ENCODE data around the gene CALD1.

The CALD1 gene

DNA sequence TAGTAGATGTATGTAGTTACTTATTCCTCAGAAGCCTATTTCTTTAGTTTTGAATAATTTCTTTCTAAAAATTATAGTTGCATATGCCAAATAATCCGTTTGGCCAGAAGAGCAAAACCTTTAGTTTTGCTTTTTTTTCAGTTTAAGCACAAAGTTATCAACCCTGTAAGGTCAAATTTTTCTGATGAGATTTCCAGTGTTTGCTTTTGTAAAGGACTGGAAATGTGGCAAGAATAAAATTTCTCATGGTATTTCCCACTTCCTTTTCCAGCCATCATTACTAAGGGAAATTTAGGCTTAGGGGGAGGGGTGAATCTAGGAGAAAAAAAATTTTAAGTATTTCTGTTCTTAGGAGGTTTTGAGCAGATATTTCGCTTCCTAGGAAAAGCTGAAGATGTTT, 7.6 kb downstream of the CALD1 start:
- DNase-seq (ENCODE audit: low spot score), result no peak

- no peak for DNase-seq (ENCODE audit: low spot score)
These were observed 8.3 kb downstream of the CALD1 start for GRCh38 chr7:134787720-134788119.

DNA sequence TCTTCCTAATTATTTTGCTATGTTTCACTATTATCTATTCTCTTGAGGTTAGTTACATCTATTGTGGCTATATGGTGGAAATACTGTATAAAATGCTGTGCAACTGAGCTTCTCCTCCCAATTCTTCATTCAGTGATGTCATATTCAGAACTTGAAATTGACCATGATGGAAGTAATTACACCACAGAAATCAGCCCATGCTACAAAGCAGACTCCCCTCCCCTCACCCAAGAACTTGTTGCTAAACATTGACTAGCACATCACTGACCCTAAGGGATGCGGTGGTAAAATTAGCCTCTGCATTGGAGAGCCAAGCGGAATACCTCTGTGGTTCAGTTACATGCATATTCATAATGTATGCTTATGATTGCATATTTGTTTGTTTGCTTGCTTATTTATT, 8.8 kb downstream of the CALD1 start:
- no peak for DNase-seq (ENCODE audit: low spot score)

DNA sequence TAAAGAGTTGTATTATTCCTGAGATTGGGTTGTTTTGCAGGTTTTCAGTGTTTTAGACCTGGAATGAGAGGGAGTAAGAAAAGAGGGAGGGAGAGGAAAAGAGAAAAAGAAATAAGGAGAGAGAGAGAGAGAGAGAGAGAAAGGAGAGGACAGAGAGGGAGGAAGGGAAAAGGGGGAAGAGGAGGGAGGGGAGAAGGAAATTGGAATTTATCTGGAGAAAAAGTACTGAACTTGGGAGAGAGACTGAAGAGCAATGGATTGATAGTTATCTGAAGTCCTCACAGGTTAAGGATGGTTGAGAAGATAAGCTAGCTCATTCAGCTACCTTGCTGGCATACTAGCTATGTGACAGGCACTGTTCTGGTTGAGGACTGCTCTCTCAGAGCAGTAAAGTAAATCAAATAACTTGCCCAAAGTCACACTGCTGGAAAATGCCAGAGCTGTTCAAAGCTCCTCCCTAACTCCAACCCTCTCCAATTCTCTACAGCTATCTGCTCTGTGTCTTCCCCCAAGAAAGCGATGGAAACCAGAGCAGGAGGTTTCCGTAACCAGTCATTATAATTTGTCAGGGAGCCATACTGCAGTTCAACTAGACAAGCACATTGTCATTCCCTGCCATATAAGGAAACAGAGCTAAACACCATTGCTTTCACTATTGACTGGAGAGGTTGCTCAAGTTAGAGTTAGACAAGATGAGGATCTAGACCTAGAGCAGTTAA, 10.7 kb downstream of the CALD1 start:
- DNase-seq (ENCODE audit: low spot score), result no peak

GRCh38 chr7:134792968-134793367, 13.5 kb downstream of the CALD1 start:
- no peak for DNase-seq (ENCODE audit: low spot score)

- no peak for DNase-seq (ENCODE audit: low spot score)
These were observed 15.8 kb downstream of the CALD1 start for GRCh38 chr7:134795231-134795630.

- no peak for DNase-seq (ENCODE audit: low spot score)
These were observed 18.7 kb downstream of the CALD1 start for GRCh38 chr7:134798155-134798554.

GRCh38 chr7:134799377-134799776, 19.9 kb downstream of the CALD1 start:
- no peak for DNase-seq (ENCODE audit: low spot score)

DNA sequence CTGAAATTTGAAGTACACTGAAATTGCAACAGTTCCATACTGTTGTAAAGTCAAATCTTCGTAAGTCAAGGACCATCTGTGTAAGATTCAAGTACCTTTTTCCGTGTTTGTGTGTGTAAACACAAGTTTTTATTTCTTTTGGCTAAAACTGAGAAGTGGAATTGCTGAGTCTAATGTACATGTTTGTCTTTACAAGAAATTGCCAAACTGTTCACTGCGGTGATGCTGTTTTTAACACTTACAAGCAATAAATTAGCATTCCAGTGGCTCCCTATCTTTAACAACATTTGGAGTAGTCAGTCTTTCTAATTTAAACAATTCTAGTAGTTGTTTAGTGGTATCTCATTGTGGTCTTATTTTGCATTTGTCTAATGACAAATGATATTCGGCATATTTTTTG, 23.3 kb downstream of the CALD1 start:
- no peak for DNase-seq (ENCODE audit: low spot score)

DNA sequence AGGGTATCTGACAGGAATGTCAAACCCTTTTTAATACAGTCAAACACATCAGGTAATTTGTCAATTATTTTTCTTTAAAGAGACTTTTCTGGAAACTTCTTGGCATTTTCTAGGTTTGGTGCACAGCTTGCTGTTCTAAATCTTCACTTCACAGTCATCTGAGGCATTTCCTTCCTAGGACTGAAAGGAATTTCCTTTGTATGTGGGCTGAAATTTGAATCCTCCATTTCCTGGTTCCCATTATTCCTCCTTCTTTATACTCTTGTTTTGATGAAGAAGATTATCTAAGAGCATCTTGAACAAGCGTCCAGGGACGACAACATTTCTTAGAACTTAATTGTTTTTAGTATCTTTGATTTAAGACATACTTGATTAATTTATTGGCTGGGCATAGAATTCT, 24.9 kb downstream of the CALD1 start:
- DNase-seq (ENCODE audit: low spot score), result no peak

DNA sequence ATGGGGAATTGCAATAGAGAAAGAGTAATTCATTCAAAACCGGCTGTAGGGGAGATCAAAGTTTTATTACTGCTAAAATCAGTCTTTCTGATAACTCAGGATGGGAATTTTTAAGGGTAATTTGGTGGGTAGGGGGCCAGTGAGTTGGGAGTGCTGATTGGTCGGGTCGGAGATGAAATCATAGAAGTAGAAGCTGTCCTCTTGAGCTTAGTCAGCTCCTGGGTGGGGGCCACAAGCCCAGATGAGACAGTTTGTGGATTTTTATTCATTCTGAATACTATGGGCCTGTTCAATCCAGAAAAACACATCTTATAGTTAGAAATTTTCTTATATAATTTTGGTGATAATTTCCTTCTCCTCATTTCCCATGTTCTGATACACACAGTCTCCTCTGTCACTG, 25.4 kb downstream of the CALD1 start:
- no peak for DNase-seq (ENCODE audit: low spot score)

- no peak for DNase-seq (ENCODE audit: low spot score)
These were observed 26.8 kb downstream of the CALD1 start for GRCh38 chr7:134806197-134806596.

DNA sequence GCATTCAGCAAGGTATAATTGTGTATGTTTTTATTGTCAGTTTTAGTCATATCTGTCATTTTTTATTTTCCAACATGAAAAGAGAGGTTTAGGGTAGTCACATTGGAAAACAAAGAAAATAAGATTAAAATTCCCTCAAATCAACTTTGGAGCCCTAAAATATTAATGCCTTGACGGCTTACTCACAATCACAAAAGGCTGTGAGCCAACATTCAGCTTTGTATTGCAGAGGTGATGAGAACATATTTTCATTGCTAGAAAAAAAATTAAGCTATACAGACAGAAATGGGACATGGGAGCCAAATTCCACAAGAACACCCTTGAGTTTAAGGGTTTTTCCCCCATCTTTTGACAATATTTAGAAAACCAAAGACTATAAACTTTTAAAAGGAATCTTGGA, 30.2 kb downstream of the CALD1 start:
- no peak for DNase-seq (ENCODE audit: low spot score)

DNA sequence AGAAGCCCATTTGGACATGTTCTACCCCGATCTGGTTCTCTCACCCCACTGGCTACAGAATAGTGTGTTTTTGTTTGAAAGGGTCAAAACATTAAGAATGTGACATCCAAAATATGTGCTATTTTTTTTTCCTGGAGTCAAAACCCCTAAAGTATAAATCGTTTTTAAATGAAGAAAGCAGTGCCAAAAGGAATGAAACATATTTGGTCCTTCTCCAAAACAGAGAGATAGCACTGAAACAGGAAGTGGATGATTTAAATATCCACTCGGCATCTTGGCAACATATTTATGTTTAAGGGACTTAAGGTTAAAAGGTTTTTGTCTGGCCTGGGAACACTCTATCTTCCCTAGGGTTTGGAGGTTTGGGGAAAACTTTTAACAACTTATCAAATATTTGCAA, 32.3 kb downstream of the CALD1 start:
- no peak for DNase-seq (ENCODE audit: low spot score)

DNA sequence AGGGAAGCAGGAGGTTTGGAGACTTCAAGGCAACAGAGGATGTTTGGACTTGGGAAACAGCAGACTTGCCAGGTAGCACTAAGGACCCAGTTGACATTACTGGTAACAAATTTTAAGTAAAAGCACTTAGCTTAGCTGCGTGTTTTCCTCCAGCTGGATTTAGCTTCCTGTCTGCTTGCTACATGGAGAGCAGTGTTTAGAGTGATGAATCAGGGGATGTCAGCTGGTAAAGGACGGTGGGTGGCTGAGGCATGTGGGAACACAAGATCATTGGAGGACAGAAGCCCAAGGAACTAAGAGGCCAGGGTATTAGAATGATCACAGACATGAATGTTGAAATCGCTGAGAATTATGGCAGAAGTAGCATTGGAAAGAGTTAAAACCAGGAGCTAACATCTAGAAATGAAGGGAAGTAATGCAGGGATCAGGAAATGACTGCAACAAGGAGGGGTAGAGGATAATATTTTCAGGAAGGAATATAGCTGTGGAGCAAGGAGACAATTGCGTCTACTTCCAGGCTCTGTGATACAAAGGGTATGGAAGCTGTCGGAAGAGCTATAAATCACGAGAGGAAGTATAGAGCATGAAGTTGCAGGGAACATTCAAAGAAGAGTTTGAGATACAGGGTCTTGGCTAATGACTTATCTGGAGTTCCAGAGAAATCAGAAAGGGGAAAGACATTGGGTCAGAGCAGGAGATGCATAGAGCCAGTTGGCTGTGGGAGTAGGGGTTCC, 34.4 kb downstream of the CALD1 start:
- no peak for DNase-seq (ENCODE audit: low spot score)

DNA sequence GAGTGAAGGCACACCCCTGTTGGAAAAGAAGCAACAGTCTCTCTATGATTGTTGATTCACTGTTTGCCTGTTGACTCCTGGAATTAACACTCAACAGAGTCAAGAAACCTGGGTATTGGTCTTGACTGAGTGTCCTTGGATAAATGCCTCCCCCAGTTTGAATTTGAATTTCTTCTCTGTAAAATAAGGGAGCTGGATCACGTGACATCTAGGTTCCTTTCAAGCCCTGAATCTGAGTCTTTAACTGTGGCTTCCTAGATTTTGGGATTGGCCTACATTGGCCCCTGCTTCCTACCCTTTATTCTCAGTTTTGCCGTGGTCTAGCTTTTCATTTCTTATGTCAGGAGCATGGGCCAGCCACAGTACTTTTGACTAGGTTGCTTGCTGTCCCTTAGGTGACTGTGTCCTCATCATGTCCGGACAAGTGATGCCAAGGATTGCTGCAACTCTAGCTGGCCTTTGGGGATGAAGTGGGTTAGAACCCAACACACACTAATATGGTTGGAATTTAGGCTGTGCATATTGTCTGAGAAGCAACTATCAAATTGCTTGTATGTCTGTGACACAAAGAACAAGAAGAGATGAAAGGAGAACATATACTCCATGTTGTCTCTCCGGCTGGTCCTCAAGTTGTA, 35.4 kb downstream of the CALD1 start:
- no peak for DNase-seq (ENCODE audit: low spot score)

DNA sequence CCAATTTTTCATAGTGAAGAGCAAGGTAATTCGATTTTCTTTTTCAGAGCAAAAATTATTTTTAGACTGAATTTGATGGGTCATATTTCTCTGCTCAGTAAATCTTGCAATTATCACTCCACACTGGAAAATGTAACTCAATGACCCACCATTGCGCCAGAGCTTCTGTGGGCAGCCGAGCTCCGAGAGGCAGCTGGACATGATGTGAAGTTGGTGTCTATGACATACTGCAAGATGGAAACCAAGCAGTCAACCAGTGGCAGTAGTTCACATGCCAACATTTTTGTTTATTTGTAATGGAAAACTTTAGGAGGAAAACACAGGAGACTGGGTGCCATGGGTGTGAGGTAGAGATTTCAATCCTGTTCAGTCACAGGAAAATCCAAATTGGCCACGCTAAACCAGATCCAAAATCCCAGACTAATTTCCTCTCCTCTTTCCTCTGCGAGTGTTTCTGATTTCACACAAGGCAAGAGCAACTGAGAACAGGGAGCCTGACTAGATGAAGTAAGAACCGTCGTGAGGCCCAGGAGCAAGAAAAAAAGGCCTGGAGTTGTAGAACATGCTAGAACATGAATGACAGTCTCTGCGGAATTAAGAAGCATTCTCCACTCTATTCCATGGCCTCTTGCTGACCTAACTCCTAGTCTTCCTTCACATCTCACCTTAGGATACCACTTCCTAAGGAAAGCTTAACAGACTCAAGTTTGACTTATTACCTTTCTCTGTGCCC, 39.3 kb downstream of the CALD1 start:
- DNase-seq (ENCODE audit: low spot score), result no peak

GRCh38 chr7:134819401-134819800, 40.0 kb downstream of the CALD1 start:
- no peak for DNase-seq (ENCODE audit: low spot score)

- no peak for DNase-seq (ENCODE audit: low spot score)
These were observed 40.9 kb downstream of the CALD1 start for GRCh38 chr7:134820295-134820694.

- DNase-seq (ENCODE audit: low spot score), result no peak
These were observed 41.3 kb downstream of the CALD1 start for GRCh38 chr7:134820778-134821177.

DNA sequence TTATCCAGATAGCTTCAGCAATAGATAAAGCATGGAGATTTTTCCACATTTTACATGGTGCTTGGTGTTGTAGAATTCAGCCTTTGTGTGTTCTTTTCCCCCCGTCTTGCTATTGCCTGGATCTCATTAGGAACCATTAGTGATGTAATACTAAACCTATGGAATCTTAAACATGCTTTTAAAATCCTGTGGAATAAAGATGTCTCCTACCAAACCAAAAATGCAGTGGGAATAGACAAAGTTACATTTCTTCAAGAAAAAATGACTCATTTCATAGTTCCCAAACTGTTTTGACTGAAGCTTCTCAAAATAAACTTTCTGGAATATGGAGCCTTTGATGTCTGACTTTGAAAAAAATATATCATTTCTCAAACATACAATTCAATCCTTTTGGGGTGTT, 44.0 kb downstream of the CALD1 start:
- DNase-seq (ENCODE audit: low spot score), result no peak

- no peak for DNase-seq (ENCODE audit: low spot score)
These were observed 46.2 kb downstream of the CALD1 start for GRCh38 chr7:134825666-134826065.

- no peak for DNase-seq (ENCODE audit: low spot score)
These were observed 46.7 kb downstream of the CALD1 start for GRCh38 chr7:134826105-134826504.

All from putamen (tissue), 1 donor.